Measurements from ENCODE around the gene TMEM161B. TPM values are rescaled to one million over a fixed set of nuclear protein-coding genes. Genes with fewer than 3 reads are reported as not detected.
A peak's percentile ranks its signal among the peaks of the same experiment; 100 is the strongest.
"Not testable (repeated sequence)": the region's sequence is repeated elsewhere in the genome, so short reads cannot be mapped to it uniquely, and the experiment has no call there.

TMEM161B gene
- total and polyA plus RNA-seq, 10 donors: 5.2 to 35.1 (median 21.4) TPM

DNA sequence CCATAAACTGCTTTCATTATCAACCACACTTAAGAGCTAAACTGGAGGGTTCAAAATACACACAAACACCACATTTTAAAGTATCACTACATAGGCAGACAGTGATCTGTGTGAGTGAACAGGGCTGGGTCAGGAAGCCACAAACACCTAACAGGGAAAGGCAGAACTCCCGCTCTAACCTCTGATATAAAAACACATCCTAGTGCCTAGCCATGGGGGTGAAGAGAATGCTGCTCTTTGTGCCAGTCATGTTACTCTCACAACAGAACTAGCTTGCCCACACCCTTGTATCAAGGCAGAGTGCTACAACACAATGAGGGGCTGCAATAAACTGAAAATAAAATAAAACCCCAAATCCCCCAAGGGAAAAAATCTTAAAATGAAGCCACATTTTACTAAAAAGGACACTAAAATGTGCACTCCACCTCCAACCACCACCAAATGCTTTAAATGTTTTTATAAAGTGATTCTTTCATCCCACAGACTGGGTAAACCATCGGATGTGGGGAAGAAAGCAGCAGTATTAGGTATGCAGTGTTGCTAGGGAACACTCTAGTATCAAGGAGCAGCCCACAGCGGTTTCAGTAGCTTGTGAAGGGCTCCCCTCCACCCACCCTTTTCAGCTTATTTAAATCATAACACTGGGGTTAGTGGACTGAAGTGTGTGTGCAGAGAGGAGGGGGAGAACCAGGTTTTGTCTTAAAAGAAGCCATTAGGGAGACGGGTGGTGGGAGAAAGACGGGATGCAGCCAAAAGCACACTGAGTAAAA lies 64.5 kb downstream of the TMEM161B start:
- intact Hi-C loops (cut with DNase I; ENCODE audit: low total_unique reads): no loop called here
- 75 to 84% (median 82%) methylated on average over 5 of the region's 5 CpGs for WGBS, 5 donors

DNA sequence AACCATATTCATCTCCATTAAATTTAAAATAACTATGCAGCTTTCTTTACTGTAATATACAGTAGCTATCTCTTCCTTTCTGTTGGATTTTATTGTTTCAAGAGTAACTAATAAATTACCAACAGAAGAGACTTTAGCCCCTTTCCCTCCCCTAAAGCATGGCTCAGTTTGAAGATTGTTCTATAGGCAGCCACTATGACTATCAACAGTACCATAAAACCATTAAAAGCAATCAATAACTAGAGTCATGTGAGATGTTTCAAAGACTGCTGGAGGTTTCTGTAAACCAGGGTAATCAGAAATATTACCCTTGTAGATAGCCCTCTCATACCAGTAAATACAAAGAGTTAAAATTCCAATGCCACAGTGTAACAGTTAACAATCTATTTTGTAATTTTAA lies 73.0 kb downstream of the TMEM161B start:
- Histone ChIP-seq H3K4me3 (no peak overlapping the region), H3K27ac (no peak overlapping the region), H3K9me3 (peaks cover 0 to 16% (median 9%) of the 10 kb centered on the region in 8 donors), H3K4me1 (no peaks in the 10 kb centered on the region), H3K36me3 (peaks cover 3 to 80% (median 41%) of the 10 kb centered on the region in 6 donors), H3K27me3 (replicated peaks in 1 of 7) (no peaks in the 10 kb centered on the region)
- no peak for TF ChIP-seq POLR2A (IDR thresholded peaks at IDR 0.05)
- TF ChIP-seq, protein P1, sequence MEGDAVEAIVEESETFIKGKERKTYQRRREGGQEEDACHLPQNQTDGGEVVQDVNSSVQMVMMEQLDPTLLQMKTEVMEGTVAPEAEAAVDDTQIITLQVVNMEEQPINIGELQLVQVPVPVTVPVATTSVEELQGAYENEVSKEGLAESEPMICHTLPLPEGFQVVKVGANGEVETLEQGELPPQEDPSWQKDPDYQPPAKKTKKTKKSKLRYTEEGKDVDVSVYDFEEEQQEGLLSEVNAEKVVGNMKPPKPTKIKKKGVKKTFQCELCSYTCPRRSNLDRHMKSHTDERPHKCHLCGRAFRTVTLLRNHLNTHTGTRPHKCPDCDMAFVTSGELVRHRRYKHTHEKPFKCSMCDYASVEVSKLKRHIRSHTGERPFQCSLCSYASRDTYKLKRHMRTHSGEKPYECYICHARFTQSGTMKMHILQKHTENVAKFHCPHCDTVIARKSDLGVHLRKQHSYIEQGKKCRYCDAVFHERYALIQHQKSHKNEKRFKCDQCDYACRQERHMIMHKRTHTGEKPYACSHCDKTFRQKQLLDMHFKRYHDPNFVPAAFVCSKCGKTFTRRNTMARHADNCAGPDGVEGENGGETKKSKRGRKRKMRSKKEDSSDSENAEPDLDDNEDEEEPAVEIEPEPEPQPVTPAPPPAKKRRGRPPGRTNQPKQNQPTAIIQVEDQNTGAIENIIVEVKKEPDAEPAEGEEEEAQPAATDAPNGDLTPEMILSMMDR (IDR thresholded peaks at IDR 0.05 in 8 of 11, conservative IDR thresholded peaks at IDR 0.05 in 3 of 11): no peak
- TF ChIP-seq POLR2AphosphoS5 (IDR thresholded peaks at IDR 0.05): no peak
- no peak for DNase-seq
- intact Hi-C loops (cut with DNase I; ENCODE audit: low total_unique reads): no loop called here

More for the DNA sequence above, 64.5 kb downstream of the TMEM161B start:
- no peak overlapping the region for H3K4me3 ChIP-seq
- H3K36me3 ChIP-seq: peaks cover 0 to 84% (median 22%) of the 10 kb centered on the region in 6 donors
- no peaks in the 10 kb centered on the region for H3K9me3 ChIP-seq
- no peaks in the 10 kb centered on the region for H3K27me3 ChIP-seq (replicated peaks in 1 of 7)
- H3K4me1 ChIP-seq: no peaks in the 10 kb centered on the region
- peak overlapping the region in 2 of 8 donors; percentile 1 to 18 for H3K27ac ChIP-seq
- no peak for TF ChIP-seq POLR2A (IDR thresholded peaks at IDR 0.05)
- no peak for TF ChIP-seq POLR2AphosphoS5 (IDR thresholded peaks at IDR 0.05)
- TF ChIP-seq, protein P1 (IDR thresholded peaks at IDR 0.05 in 8 of 11, conservative IDR thresholded peaks at IDR 0.05 in 3 of 11): no peak
- DNase-seq: no peak

DNA sequence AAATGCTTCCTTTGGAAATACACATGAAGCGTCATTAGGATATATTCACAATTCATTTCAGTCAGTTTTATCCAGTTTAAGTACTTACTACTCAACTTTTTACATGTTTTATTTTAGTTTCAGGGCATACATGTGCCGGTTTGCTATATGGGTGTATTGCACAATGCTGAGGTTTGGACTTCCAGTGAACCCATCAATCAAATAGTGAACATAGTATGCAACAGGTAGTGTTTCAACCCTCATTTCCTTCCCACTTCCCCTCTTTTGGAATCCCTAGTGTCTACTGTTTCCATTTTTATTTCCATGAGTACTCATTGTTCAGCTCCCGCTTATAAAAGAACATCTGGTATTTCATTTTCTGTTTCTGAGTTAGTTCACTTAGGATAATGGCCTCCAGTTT lies 74.7 kb downstream of the TMEM161B start:
- peaks cover 3 to 80% (median 33%) of the 10 kb centered on the region in 6 donors for H3K36me3 ChIP-seq
- TF ChIP-seq POLR2A (IDR thresholded peaks at IDR 0.05) (no peak), POLR2AphosphoS5 (IDR thresholded peaks at IDR 0.05) (no peak)
- TF ChIP-seq, protein P1 (IDR thresholded peaks at IDR 0.05 in 8 of 11, conservative IDR thresholded peaks at IDR 0.05 in 3 of 11): no peak
- 80 to 89% (median 85%) methylated on average over 3 of the region's 3 CpGs for WGBS, 5 donors
- H3K27ac ChIP-seq: no peak overlapping the region
- intact Hi-C loops (cut with DNase I; ENCODE audit: low total_unique reads): no loop called here
- no peaks in the 10 kb centered on the region for H3K4me1 ChIP-seq
- no peak overlapping the region for H3K4me3 ChIP-seq
- no peak for DNase-seq
- H3K27me3 ChIP-seq (replicated peaks in 1 of 7): no peaks in the 10 kb centered on the region
- peaks cover 6 to 34% (median 26%) of the 10 kb centered on the region in 8 donors for H3K9me3 ChIP-seq

DNA sequence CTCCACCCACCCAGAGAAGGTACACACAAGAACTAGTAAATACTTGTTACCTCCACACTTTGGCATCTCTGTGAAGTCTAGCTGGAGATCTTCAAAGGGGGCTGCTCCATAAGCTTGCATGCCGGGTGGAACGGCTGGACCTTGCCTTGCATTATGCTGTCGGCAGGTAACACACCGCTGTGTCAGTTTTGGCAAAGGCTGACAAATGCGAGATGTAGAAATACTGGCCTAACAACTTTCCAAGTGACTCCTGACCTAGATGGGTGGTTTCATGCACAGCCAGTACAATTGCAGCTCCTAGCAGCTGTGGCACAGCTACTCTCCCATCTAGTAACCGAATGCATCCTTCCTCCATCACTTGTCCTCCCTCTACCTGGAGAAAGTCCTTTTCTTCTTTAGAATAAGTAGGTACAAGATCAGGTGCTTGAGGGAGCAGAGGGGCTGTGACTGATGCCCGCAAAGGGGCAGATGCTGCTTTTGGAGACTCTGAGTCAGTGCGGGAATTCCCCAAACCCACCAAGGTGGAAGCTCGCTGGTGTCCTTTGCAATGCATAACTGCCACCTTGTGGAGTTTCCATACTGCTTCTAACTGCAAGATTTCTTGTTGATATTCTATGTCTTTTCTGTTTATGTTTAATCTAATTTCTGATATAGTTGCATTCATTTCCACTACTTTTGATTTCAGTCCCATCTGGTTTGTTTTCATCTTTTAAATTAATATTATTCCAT lies 78.4 kb downstream of the TMEM161B start:
- peaks cover 14 to 70% (median 61%) of the 10 kb centered on the region in 8 donors for H3K9me3 ChIP-seq
- H3K27me3 ChIP-seq (replicated peaks in 1 of 7): no peaks in the 10 kb centered on the region
- WGBS, 5 donors: 90 to 97% (median 94%) methylated on average over 9 of the region's 9 CpGs

DNA sequence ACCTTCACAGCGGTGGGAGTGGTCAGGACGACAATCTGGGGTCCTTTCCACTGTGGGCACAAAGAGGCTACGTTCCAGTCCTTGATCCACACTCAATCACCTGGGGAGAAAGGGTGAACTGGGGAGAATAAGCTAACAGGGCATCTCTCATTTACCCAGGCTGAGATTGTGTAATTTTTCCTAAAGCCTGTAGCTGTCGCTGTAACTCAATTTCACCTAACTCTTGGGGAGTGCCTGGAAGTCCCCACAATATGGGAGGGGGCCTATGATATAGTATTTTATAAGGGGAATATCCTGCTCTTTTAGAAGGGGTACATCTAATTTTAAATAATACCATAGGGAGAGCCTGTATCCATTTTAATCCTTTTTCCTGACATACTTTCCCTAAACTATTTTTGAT lies 79.2 kb downstream of the TMEM161B start:
- intact Hi-C loops (cut with DNase I; ENCODE audit: low total_unique reads); DNase-seq; H3K4me3 ChIP-seq; H3K27me3 ChIP-seq (replicated peaks in 1 of 7); H3K27ac ChIP-seq; H3K4me1 ChIP-seq: not testable (repeated sequence)
- Histone ChIP-seq H3K36me3 (peaks cover 2 to 46% (median 9%) of the 10 kb centered on the region in 6 donors), H3K9me3 (peaks cover 14 to 75% (median 63%) of the 10 kb centered on the region in 8 donors)
- 94 to 98% (median 97%) methylated on average over 4 of the region's 4 CpGs for WGBS, 5 donors

More for the DNA sequence above, 78.4 kb downstream of the TMEM161B start:
- no peak overlapping the region for H3K4me3 ChIP-seq
- intact Hi-C loops (cut with DNase I; ENCODE audit: low total_unique reads): no loop called here
- no peak for DNase-seq
- no peak for TF ChIP-seq POLR2AphosphoS5 (IDR thresholded peaks at IDR 0.05)
- no peak for TF ChIP-seq POLR2A (IDR thresholded peaks at IDR 0.05)
- TF ChIP-seq, protein P1 (IDR thresholded peaks at IDR 0.05 in 8 of 11, conservative IDR thresholded peaks at IDR 0.05 in 3 of 11): no peak
- H3K36me3 ChIP-seq: peaks cover 3 to 49% (median 12%) of the 10 kb centered on the region in 6 donors
- no peak overlapping the region for H3K27ac ChIP-seq
- no peaks in the 10 kb centered on the region for H3K4me1 ChIP-seq

Data from spleen (tissue), 11 donors.